ENCODE results near the gene CD180. TPM values are rescaled to one million over a fixed set of nuclear protein-coding genes. Genes with fewer than 3 reads are reported as not detected.
A peak's percentile ranks its signal among the peaks of the same experiment; 100 is the strongest.

CD180 gene
- total and polyA plus RNA-seq, 4 donors = 0.86 to 1.7 (median 1.2) TPM

GRCh38 chr5:67166460-67167285 is 29.9 kb downstream of the CD180 start:
- H3K36me3 ChIP-seq (ENCODE audit: control insufficient read depth, insufficient read depth, low read length) = peaks cover 37% of the 10 kb centered on the region
- peaks cover 21% of the 10 kb centered on the region for H3K4me1 ChIP-seq (ENCODE audit: control insufficient read depth, insufficient read depth, low read length)
- no peaks in the 10 kb centered on the region for H3K27me3 ChIP-seq (ENCODE audit: control insufficient read depth, insufficient read depth, low read length)
- H3K9me3 ChIP-seq (ENCODE audit: control insufficient read depth, insufficient read depth, low read length) = no peaks in the 10 kb centered on the region
- peak overlapping the region; percentile 27 for H3K4me3 ChIP-seq (ENCODE audit: low read depth, low read length)
- no peak for DNase-seq (ENCODE audit: low read depth in 4 of 6, low spot score in 6 of 6)
- H3K27ac ChIP-seq (ENCODE audit: low read depth, low read length) = peak overlapping the region; percentile 83
- WGBS (ENCODE audit: insufficient coverage) = 39% methylated on average over 23 of the region's 31 CpGs

- Histone ChIP-seq H3K4me3 (ENCODE audit: low read depth, low read length) (peak overlapping the region; percentile 27), H3K27me3 (ENCODE audit: control insufficient read depth, insufficient read depth, low read length) (no peaks in the 10 kb centered on the region), H3K27ac (ENCODE audit: low read depth, low read length) (peak overlapping the region; percentile 83), H3K4me1 (ENCODE audit: control insufficient read depth, insufficient read depth, low read length) (peaks cover 21% of the 10 kb centered on the region), H3K9me3 (ENCODE audit: control insufficient read depth, insufficient read depth, low read length) (no peaks in the 10 kb centered on the region), H3K36me3 (ENCODE audit: control insufficient read depth, insufficient read depth, low read length) (peaks cover 37% of the 10 kb centered on the region)
- peak in 5 of 6 donors; percentile 49 to 93 (median 78) for DNase-seq (ENCODE audit: low read depth in 4 of 6, low spot score in 6 of 6)
- 35% methylated on average over 30 of the region's 36 CpGs for WGBS (ENCODE audit: insufficient coverage)
Observed at GRCh38 chr5:67165526-67166459, 30.8 kb downstream of the CD180 start.

GRCh38 chr5:67164856-67165525 is 31.6 kb downstream of the CD180 start:
- H3K27ac ChIP-seq (ENCODE audit: low read depth, low read length) = no peak overlapping the region
- no peak for DNase-seq (ENCODE audit: low read depth in 4 of 6, low spot score in 6 of 6)
- peaks cover 21% of the 10 kb centered on the region for H3K4me1 ChIP-seq (ENCODE audit: control insufficient read depth, insufficient read depth, low read length)
- H3K4me3 ChIP-seq (ENCODE audit: low read depth, low read length) = no peak overlapping the region
- no peaks in the 10 kb centered on the region for H3K9me3 ChIP-seq (ENCODE audit: control insufficient read depth, insufficient read depth, low read length)
- 97% methylated on average over 14 of the region's 17 CpGs for WGBS (ENCODE audit: insufficient coverage)
- peaks cover 37% of the 10 kb centered on the region for H3K36me3 ChIP-seq (ENCODE audit: control insufficient read depth, insufficient read depth, low read length)
- H3K27me3 ChIP-seq (ENCODE audit: control insufficient read depth, insufficient read depth, low read length) = no peaks in the 10 kb centered on the region

GRCh38 chr5:67163863-67164595 is 32.6 kb downstream of the CD180 start:
- no peak for DNase-seq (ENCODE audit: low read depth in 4 of 6, low spot score in 6 of 6)
- peaks cover 21% of the 10 kb centered on the region for H3K4me1 ChIP-seq (ENCODE audit: control insufficient read depth, insufficient read depth, low read length)
- H3K4me3 ChIP-seq (ENCODE audit: low read depth, low read length) = no peak overlapping the region
- H3K27ac ChIP-seq (ENCODE audit: low read depth, low read length) = no peak overlapping the region
- no peaks in the 10 kb centered on the region for H3K9me3 ChIP-seq (ENCODE audit: control insufficient read depth, insufficient read depth, low read length)
- H3K36me3 ChIP-seq (ENCODE audit: control insufficient read depth, insufficient read depth, low read length) = peaks cover 37% of the 10 kb centered on the region
- no peaks in the 10 kb centered on the region for H3K27me3 ChIP-seq (ENCODE audit: control insufficient read depth, insufficient read depth, low read length)
- 92% methylated on average over 30 of the region's 33 CpGs for WGBS (ENCODE audit: insufficient coverage)

- no peaks in the 10 kb centered on the region for H3K9me3 ChIP-seq (ENCODE audit: control insufficient read depth, insufficient read depth, low read length)
- no peaks in the 10 kb centered on the region for H3K27me3 ChIP-seq (ENCODE audit: control insufficient read depth, insufficient read depth, low read length)
- WGBS (ENCODE audit: insufficient coverage) = 96% methylated on average over 43 of the region's 44 CpGs
- H3K4me1 ChIP-seq (ENCODE audit: control insufficient read depth, insufficient read depth, low read length) = peaks cover 21% of the 10 kb centered on the region
- H3K27ac ChIP-seq (ENCODE audit: low read depth, low read length) = no peak overlapping the region
- H3K4me3 ChIP-seq (ENCODE audit: low read depth, low read length) = no peak overlapping the region
- peaks cover 37% of the 10 kb centered on the region for H3K36me3 ChIP-seq (ENCODE audit: control insufficient read depth, insufficient read depth, low read length)
- DNase-seq (ENCODE audit: low read depth in 4 of 6, low spot score in 6 of 6) = no peak
Observed at GRCh38 chr5:67163231-67163756, 33.3 kb downstream of the CD180 start.

- Histone ChIP-seq H3K4me3 (ENCODE audit: low read depth, low read length) (no peak overlapping the region), H3K9me3 (ENCODE audit: control insufficient read depth, insufficient read depth, low read length) (no peaks in the 10 kb centered on the region), H3K27me3 (ENCODE audit: control insufficient read depth, insufficient read depth, low read length) (no peaks in the 10 kb centered on the region), H3K4me1 (ENCODE audit: control insufficient read depth, insufficient read depth, low read length) (peaks cover 18% of the 10 kb centered on the region), H3K27ac (ENCODE audit: low read depth, low read length) (no peak overlapping the region), H3K36me3 (ENCODE audit: control insufficient read depth, insufficient read depth, low read length) (peaks cover 36% of the 10 kb centered on the region)
- WGBS (ENCODE audit: insufficient coverage) = 84% methylated on average over 5 of the region's 5 CpGs
- no peak for DNase-seq (ENCODE audit: low read depth in 4 of 6, low spot score in 6 of 6)
Observed at GRCh38 chr5:67161767-67162166, 34.8 kb downstream of the CD180 start.

GRCh38 chr5:67160985-67161384 is 35.6 kb downstream of the CD180 start:
- no peaks in the 10 kb centered on the region for H3K9me3 ChIP-seq (ENCODE audit: control insufficient read depth, insufficient read depth, low read length)
- peaks cover 31% of the 10 kb centered on the region for H3K36me3 ChIP-seq (ENCODE audit: control insufficient read depth, insufficient read depth, low read length)
- peaks cover 11% of the 10 kb centered on the region for H3K4me1 ChIP-seq (ENCODE audit: control insufficient read depth, insufficient read depth, low read length)
- no peak overlapping the region for H3K27ac ChIP-seq (ENCODE audit: low read depth, low read length)
- no peaks in the 10 kb centered on the region for H3K27me3 ChIP-seq (ENCODE audit: control insufficient read depth, insufficient read depth, low read length)
- no peak for DNase-seq (ENCODE audit: low read depth in 4 of 6, low spot score in 6 of 6)
- H3K4me3 ChIP-seq (ENCODE audit: low read depth, low read length) = no peak overlapping the region
- 76% methylated on average over 2 of the region's 3 CpGs for WGBS (ENCODE audit: insufficient coverage)

- Histone ChIP-seq H3K9me3 (ENCODE audit: control insufficient read depth, insufficient read depth, low read length) (no peaks in the 10 kb centered on the region), H3K36me3 (ENCODE audit: control insufficient read depth, insufficient read depth, low read length) (peaks cover 25% of the 10 kb centered on the region), H3K27me3 (ENCODE audit: control insufficient read depth, insufficient read depth, low read length) (no peaks in the 10 kb centered on the region), H3K27ac (ENCODE audit: low read depth, low read length) (no peak overlapping the region), H3K4me3 (ENCODE audit: low read depth, low read length) (no peak overlapping the region), H3K4me1 (ENCODE audit: control insufficient read depth, insufficient read depth, low read length) (peaks cover 3% of the 10 kb centered on the region)
- WGBS (ENCODE audit: insufficient coverage) = no CpG with 5 or more reads among the region's 3 CpGs
- DNase-seq (ENCODE audit: low read depth in 4 of 6, low spot score in 6 of 6) = no peak
Observed at GRCh38 chr5:67160272-67160671, 36.3 kb downstream of the CD180 start.

Measured in spinal cord (tissue), 10 donors.